Activated T-helper 1 cell treated with anti-CD3 and anti-CD28 coated beads, Interleukin-12 subunit alpha, Interleukin-12 subunit beta, Interleukin-2, Interleukin-4 antibody, amounts not matched to agents 30 ng/mL and 10 ng/mL and 1 ng/mL, durations not matched to agents 14 hours and 24 hours and 36 hours (primary cell): ENCODE data around the gene NGFR. TPM values are rescaled to one million over a fixed set of nuclear protein-coding genes. Genes with fewer than 3 reads are reported as not detected.
A peak's percentile ranks its signal among the peaks of the same experiment; 100 is the strongest.
"Not testable (repeated sequence)": the region's sequence is repeated elsewhere in the genome, so short reads cannot be mapped to it uniquely, and the experiment has no call there.

ENCODE experiments used
- DNase-seq: peaks from one replicate; pipeline ENCODE4 v3.0.0; 2021; ENCODE audit warnings: low spot score
- H3K27ac Mint-ChIP-seq: one replicate; pipeline ENCODE4 v1.8.0; 2021; ENCODE audit warnings: mild to moderate bottlenecking, mixed read lengths
- H3K27me3 Mint-ChIP-seq: one replicate; pipeline ENCODE4 v1.8.0; 2022; ENCODE audit warnings: mild to moderate bottlenecking, moderate library complexity, mixed read lengths; ENCODE audit not compliant: insufficient read depth
- H3K36me3 Mint-ChIP-seq: one replicate; pipeline ENCODE4 v1.8.0; 2021; ENCODE audit warnings: low read depth, mixed read lengths
- H3K4me1 Mint-ChIP-seq: one replicate; pipeline ENCODE4 v1.8.0; 2021; ENCODE audit warnings: low read depth, mixed read lengths
- H3K4me3 Mint-ChIP-seq: one replicate; pipeline ENCODE4 v1.8.0; 2021; ENCODE audit warnings: mild to moderate bottlenecking, moderate library complexity, mixed read lengths
- H3K9me3 Mint-ChIP-seq: one replicate; pipeline ENCODE4 v1.8.0; 2021; ENCODE audit warnings: mixed read lengths
- intact Hi-C: fragments of 100-400 bp; cut with micrococcal nuclease; formaldehyde crosslinking; loops from one replicate; pipeline ENCODE4 v1.15.1; 2024
- total RNA-seq: library from RNA; stranded (reverse); gene quantifications from 2 replicates; pipeline ENCODE4 v1.2.3, GENCODE V29; 2022

The NGFR gene
- total RNA-seq, 1 donor from 2014 or later: 0.13 TPM

DNA sequence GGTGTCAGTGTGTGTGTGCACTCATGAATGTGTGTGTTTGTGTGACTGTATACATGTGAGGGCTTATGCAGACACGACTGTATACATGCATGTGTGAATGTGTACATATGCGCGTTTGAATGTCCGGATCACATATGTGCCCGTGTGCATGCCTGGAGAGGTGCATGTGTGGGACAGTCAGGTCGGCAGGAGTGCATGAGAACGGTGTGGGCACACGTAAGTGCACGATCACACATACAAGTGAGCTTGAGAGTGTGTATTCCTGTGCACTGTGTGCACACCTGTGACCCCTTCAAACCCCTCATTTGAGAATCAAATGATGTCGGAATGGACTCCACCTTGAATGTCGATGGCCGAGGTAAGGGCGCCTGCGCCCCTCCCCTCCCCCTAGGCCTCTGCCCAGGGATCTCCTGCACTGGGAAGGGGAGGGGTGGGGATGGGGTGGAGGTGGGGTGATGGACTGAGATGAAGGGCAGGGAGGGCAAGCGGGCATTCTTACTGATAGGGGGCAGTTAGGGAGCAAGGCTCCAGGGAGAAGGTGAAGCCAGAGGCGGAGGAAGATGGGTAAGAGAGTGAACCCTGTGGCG, 601 bp upstream of the NGFR start:
- Mint-ChIP-seq H3K27me3 (peaks cover 73% of the 10 kb centered on the region), H3K27ac (peak overlapping the region; percentile 20), H3K4me1 (no peaks in the 10 kb centered on the region), H3K36me3 (no peaks in the 10 kb centered on the region), H3K9me3 (no peaks in the 10 kb centered on the region), H3K4me3 (peak overlapping the region; percentile 79)
- DNase-seq: no peak
- intact Hi-C loops: loop anchor here (10.0 kb wide), 1 partner anchor 500 kb away; the partner anchor contains the start of gene DLX3

GRCh38 chr17:49495842-49496182, 719 bp downstream of the NGFR start:
- Mint-ChIP-seq H3K27me3 (peaks cover 77% of the 10 kb centered on the region), H3K9me3 (no peaks in the 10 kb centered on the region), H3K4me1 (no peaks in the 10 kb centered on the region), H3K36me3 (no peaks in the 10 kb centered on the region), H3K27ac (no peak overlapping the region), H3K4me3 (peak overlapping the region; percentile 66)
- no peak for DNase-seq
- intact Hi-C loops: loop anchor here (1.0 to 10.0 kb wide), 6 partner anchors 60 to 499 kb away; partner anchors contain the start of genes DLX3, IGF2BP1 and SLC35B1

DNA sequence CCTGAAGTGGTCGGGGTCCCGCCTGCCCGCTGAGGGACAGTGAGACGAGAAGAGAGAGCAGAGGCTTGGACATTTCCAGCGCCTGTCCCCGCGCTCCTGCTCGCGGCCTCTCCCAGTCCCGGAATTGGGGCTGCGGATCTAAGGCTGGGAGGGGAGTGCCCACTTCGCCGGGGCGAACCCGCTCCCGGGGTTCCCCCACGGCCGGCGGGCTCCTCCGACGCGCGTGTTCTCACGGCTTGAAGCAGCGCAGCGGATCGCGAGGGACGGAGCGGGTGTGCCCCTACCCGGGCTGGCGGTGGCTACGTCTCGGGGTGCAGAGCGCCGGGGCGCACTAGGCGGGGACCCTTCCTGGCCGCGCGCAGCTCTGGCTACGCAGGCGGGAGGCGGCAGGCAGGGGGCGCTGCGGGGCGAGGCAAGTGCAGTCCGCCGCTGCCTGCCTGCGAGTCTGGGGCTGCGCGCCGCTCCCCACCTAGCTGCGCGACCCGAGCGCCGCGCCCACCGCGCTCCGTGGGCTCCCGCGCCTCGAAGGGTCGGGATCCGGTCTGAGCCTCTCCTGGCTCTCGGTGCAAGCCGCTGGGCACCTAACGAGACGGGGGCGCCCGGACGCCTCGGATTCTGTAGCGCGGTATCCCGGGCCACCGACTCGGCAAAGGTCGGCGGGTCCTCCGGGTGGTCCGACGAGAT, 1.2 kb downstream of the NGFR start:
- Mint-ChIP-seq H3K4me3 (peak overlapping the region; percentile 66), H3K36me3 (no peaks in the 10 kb centered on the region), H3K4me1 (no peaks in the 10 kb centered on the region), H3K9me3 (no peaks in the 10 kb centered on the region), H3K27ac (no peak overlapping the region), H3K27me3 (peaks cover 75% of the 10 kb centered on the region)
- DNase-seq: peak; percentile 77
- intact Hi-C loops: loop anchor here (1.0 to 10.0 kb wide), 6 partner anchors 60 to 499 kb away; partner anchors contain the start of genes DLX3, IGF2BP1 and SLC35B1

DNA sequence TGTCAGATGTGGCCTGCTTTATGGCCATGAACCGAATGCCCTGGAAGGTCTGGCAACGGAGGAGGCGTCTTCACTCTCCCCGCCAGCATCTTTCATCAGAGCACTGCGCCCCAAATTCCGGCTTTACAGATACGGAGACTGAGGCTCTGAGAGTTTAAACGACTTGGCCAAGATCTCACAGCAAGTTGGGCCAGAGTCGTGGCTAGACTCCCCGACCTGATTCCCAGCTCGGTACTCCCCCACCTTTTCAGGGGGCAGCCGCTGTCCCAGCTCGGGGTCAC, 1.7 kb downstream of the NGFR start:
- DNase-seq: no peak
- no peak overlapping the region for H3K27ac Mint-ChIP-seq
- H3K9me3 Mint-ChIP-seq: no peaks in the 10 kb centered on the region
- no peaks in the 10 kb centered on the region for H3K36me3 Mint-ChIP-seq
- intact Hi-C loops: loop anchor here (1.0 to 10.0 kb wide), 6 partner anchors 59 to 500 kb away; partner anchors contain the start of genes DLX3, IGF2BP1 and SLC35B1
- peak overlapping the region; percentile 42 for H3K4me3 Mint-ChIP-seq
- H3K4me1 Mint-ChIP-seq: no peaks in the 10 kb centered on the region
- peaks cover 78% of the 10 kb centered on the region for H3K27me3 Mint-ChIP-seq

DNA sequence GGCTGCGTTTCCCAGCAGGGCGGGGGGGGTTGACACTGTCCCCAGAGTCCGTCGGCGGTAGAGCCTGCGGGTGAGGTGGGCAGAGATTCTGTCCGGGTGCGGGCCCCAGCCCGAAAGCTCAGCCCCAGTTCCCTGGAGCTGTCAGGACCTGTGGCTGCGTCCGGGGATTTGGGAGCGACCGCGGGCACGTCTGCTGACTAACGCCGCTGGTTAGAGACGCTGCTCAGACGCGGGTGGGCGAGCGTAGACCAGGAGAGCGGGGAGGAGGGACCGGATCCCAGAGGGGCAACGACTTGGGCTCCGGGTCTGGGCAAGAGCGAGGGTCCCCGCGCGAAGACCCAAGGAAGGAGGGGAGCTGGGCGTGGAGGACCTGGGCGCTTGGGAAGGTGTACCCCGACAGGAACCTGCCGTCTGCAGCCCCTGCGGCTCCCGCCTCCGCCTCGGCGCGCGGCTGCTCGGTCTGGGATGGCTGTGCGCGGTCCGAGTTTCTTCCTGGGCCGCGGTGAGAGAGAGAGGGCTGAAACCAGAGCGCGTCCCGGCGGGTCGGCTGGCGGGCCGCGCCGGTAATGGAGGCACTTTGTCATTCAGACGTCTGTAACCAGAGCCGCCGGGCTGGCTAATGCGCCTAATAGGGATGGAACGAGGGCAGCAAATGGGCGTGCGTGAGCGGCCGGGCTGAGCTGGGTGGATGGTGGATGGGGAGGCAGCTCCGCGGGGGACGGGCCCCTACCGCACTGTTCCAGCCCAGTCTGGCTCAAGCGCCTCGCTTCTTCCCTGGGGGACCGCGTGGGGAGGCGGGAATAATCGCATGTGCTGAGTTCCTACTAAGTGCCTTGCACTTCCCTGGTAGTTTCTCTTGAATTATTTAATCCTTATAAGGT, 2.3 kb downstream of the NGFR start:
- H3K4me3 Mint-ChIP-seq: peak overlapping the region; percentile 42
- no peaks in the 10 kb centered on the region for H3K9me3 Mint-ChIP-seq
- intact Hi-C loops: loop anchor here (5.0 to 10.0 kb wide), 5 partner anchors 90 to 500 kb away; partner anchors contain the start of genes DLX3, IGF2BP1 and SLC35B1
- no peaks in the 10 kb centered on the region for H3K4me1 Mint-ChIP-seq
- H3K36me3 Mint-ChIP-seq: no peaks in the 10 kb centered on the region
- no peak for DNase-seq
- no peak overlapping the region for H3K27ac Mint-ChIP-seq
- H3K27me3 Mint-ChIP-seq: peaks cover 80% of the 10 kb centered on the region

- Mint-ChIP-seq H3K4me3 (no peak overlapping the region), H3K4me1 (no peaks in the 10 kb centered on the region), H3K36me3 (no peaks in the 10 kb centered on the region), H3K9me3 (no peaks in the 10 kb centered on the region), H3K27ac (no peak overlapping the region), H3K27me3 (peaks cover 78% of the 10 kb centered on the region)
- DNase-seq: no peak
- intact Hi-C loops: loop anchor here (5.0 to 10.0 kb wide), 5 partner anchors 91 to 501 kb away; partner anchors contain the start of genes DLX3, IGF2BP1 and SLC35B1
Observed at GRCh38 chr17:49498029-49498615, 3.0 kb downstream of the NGFR start.

GRCh38 chr17:49501496-49501895, 6.4 kb downstream of the NGFR start:
- Mint-ChIP-seq H3K36me3 (no peaks in the 10 kb centered on the region), H3K4me1 (no peaks in the 10 kb centered on the region), H3K4me3 (no peak overlapping the region), H3K27me3 (peaks cover 65% of the 10 kb centered on the region), H3K9me3 (no peaks in the 10 kb centered on the region), H3K27ac (no peak overlapping the region)
- DNase-seq: no peak
- intact Hi-C loops: no loop called here

DNA sequence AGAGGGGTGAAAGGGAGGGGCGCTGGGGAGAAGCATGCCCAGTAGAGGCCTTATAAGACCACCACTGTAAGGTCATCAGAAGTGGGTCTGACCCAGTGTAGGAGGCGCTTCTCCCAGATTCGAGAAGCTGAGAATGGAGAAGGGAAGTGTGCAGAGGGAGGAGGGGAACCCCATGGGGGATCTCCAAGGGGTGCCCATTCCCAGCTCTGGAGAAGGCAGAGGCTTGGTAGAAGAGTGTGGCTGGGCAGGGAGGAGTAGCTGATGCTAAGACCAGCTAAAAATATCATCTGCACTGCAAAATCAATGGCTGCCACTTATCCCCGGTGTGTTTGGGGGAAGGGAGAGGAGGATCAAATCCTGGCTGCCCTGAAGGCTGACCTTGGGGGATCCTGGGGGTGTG, 7.2 kb downstream of the NGFR start:
- H3K4me1 Mint-ChIP-seq: no peaks in the 10 kb centered on the region
- H3K4me3 Mint-ChIP-seq: no peak overlapping the region
- H3K36me3 Mint-ChIP-seq: no peaks in the 10 kb centered on the region
- H3K27ac Mint-ChIP-seq: no peak overlapping the region
- peaks cover 59% of the 10 kb centered on the region for H3K27me3 Mint-ChIP-seq
- no peaks in the 10 kb centered on the region for H3K9me3 Mint-ChIP-seq
- intact Hi-C loops: no loop called here
- no peak for DNase-seq

GRCh38 chr17:49502680-49503079, 7.6 kb downstream of the NGFR start:
- H3K36me3 Mint-ChIP-seq, H3K9me3 Mint-ChIP-seq, DNase-seq, H3K4me1 Mint-ChIP-seq, H3K4me3 Mint-ChIP-seq, intact Hi-C loops, H3K27ac Mint-ChIP-seq: not testable (repeated sequence)
- H3K27me3 Mint-ChIP-seq: peaks cover 56% of the 10 kb centered on the region

- H3K27me3 Mint-ChIP-seq: peaks cover 43% of the 10 kb centered on the region
- DNase-seq: no peak
- intact Hi-C loops: no loop called here
Observed at GRCh38 chr17:49504369-49504768, 9.3 kb downstream of the NGFR start.

DNA sequence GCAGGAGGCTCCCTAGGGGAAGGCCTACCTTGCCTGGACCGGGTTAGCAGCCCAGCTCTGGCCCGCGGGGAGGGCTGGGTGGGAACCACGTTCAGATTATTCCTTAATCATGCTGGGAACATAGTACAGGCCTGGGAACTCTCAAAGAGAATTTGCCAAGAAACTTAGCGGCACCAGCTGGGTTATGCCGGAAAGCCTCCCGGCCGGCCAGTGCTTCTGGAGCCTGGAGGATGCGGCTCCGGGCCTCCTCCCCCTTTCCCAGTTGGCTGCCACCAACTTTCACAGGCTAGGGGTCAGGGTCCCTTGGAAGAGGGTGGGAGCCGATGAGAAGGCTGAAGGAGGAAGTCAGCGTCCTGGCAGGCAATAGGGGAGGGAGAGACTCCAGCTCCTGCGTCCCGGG, 10.8 kb downstream of the NGFR start:
- Mint-ChIP-seq H3K9me3 (no peaks in the 10 kb centered on the region), H3K36me3 (no peaks in the 10 kb centered on the region), H3K27me3 (peaks cover 32% of the 10 kb centered on the region), H3K27ac (no peak overlapping the region), H3K4me3 (no peak overlapping the region), H3K4me1 (no peaks in the 10 kb centered on the region)
- DNase-seq: no peak
- intact Hi-C loops: no loop called here

More at GRCh38 chr17:49504369-49504768, 9.3 kb downstream of the NGFR start:
- Mint-ChIP-seq H3K4me3 (no peak overlapping the region), H3K9me3 (no peaks in the 10 kb centered on the region), H3K27ac (no peak overlapping the region), H3K36me3 (no peaks in the 10 kb centered on the region), H3K4me1 (no peaks in the 10 kb centered on the region)

DNA sequence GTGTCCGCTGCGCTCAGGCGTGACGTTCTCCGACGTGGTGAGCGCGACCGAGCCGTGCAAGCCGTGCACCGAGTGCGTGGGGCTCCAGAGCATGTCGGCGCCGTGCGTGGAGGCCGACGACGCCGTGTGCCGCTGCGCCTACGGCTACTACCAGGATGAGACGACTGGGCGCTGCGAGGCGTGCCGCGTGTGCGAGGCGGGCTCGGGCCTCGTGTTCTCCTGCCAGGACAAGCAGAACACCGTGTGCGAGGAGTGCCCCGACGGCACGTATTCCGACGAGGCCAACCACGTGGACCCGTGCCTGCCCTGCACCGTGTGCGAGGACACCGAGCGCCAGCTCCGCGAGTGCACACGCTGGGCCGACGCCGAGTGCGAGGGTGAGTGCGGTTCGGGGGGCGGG, 11.2 kb downstream of the NGFR start:
- Mint-ChIP-seq H3K27me3 (peaks cover 31% of the 10 kb centered on the region), H3K27ac (no peak overlapping the region), H3K36me3 (no peaks in the 10 kb centered on the region), H3K4me3 (no peak overlapping the region), H3K4me1 (no peaks in the 10 kb centered on the region), H3K9me3 (no peaks in the 10 kb centered on the region)
- intact Hi-C loops: no loop called here
- DNase-seq: no peak
